Stimulated activated naive CD8-positive, alpha-beta T cell treated with anti-CD3 and anti-CD28 coated beads, Interleukin-15, amount 100 ng/mL, for 72 hours (primary cell): ENCODE measurements around the gene APOC1.
"Not testable (repeated sequence)": the region's sequence is repeated elsewhere in the genome, so short reads cannot be mapped to it uniquely, and the experiment has no call there.

Experiments used
- ATAC-seq: fragments of 150-1000 bp; cut with Tn5 transposase; 2 replicates; pipeline ENCODE4 v1.10.0; 2021; ENCODE audit warnings: mild to moderate bottlenecking, moderate library complexity
- DNase-seq, 2 donors: peaks; one replicate each; pipeline ENCODE4 v3.0.0; 2021 to 2022
- H3K27ac Mint-ChIP-seq, 2 donors: one replicate each; pipeline ENCODE4 v1.8.0; 2022; ENCODE audit warnings: mild to moderate bottlenecking in 2 of 2, mixed read lengths in 2 of 2, moderate library complexity in 2 of 2
- H3K27me3 Mint-ChIP-seq: one replicate; pipeline ENCODE4 v1.8.0; 2022; ENCODE audit warnings: mixed read lengths
- H3K4me1 Mint-ChIP-seq: one replicate; pipeline ENCODE4 v1.8.0; 2022; ENCODE audit warnings: mild to moderate bottlenecking, mixed read lengths
- H3K4me3 Mint-ChIP-seq, 2 donors: one replicate each; pipeline ENCODE4 v1.8.0; 2022; ENCODE audit warnings: mild to moderate bottlenecking in 2 of 2, mixed read lengths in 2 of 2, moderate library complexity in 1 of 2
- H3K9me3 Mint-ChIP-seq, 2 donors: one replicate each; pipeline ENCODE4 v1.8.0; 2022; ENCODE audit warnings: mixed read lengths in 2 of 2

APOC1 gene

DNA sequence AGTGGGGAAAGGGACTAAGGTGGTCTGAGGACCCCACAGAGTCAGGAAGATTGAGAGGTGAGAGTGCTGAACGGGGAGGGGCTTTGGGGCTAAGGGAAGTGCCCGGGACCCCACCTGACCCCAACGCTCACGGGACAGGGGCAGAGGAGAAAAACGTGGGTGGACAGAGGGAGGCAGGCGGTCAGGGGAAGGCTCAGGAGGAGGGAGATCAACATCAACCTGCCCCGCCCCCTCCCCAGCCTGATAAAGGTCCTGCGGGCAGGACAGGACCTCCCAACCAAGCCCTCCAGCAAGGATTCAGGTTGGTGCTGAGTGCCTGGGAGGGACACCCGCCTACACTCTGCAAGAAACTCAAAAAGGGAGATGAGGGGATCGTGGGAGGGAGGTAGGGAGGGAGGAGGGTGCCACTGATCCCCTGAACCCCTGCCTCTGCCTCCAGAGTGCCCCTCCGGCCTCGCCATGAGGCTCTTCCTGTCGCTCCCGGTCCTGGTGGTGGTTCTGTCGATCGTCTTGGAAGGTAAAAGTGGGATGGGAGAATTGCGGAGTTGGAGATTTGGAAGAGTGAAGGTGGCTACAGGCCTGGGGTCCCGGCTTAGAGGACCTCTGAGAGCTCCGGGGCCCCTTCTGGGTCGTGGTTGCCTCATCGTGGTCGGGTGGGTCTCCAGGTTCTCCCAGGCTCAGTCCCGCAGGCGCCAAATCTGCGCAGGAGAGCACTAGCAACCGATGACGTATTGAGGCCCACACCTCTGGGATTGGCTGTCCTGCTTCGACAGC, at the start of gene APOC1:
APOC1 (plus strand) TSS at position 176 of the 774 bp plus-strand sequence; CDS start at position 460, 284 bp downstream.
- ATAC-seq (peak; percentile 97), DNase-seq (peak; percentile 78 to 81)
- peak within 1 kb of the TSS; percentile 98 to 99 for H3K27ac Mint-ChIP-seq
- H3K9me3 Mint-ChIP-seq = not testable (repeated sequence)
- peaks cover 24% of the 10 kb centered on the region for H3K4me1 Mint-ChIP-seq
- peak within 1 kb of the TSS; percentile 96 to 99 for H3K4me3 Mint-ChIP-seq
- peaks cover 54% of the 10 kb centered on the region for H3K27me3 Mint-ChIP-seq

DNA sequence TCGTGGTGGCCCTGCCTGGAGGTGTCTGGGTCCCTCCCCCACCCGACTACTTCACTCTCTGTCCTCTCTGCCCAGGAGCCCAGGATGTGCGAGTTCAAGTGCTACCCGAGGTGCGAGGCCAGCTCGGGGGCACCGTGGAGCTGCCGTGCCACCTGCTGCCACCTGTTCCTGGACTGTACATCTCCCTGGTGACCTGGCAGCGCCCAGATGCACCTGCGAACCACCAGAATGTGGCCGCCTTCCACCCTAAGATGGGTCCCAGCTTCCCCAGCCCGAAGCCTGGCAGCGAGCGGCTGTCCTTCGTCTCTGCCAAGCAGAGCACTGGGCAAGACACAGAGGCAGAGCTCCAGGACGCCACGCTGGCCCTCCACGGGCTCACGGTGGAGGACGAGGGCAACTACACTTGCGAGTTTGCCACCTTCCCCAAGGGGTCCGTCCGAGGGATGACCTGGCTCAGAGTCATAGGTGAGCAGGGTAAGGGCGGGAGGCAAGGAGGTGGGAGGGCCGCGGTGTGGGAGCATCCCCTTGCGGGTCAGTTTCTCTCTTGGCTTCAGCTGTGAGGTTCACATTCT, 49.1 kb upstream of the APOC1 start:
- Mint-ChIP-seq H3K27ac (peak overlapping the region in 1 of 2 donors; percentile 28), H3K4me1 (no peaks in the 10 kb centered on the region), H3K27me3 (no peaks in the 10 kb centered on the region), H3K4me3 (no peak overlapping the region), H3K9me3 (no peaks in the 10 kb centered on the region)
- ATAC-seq (no peak), DNase-seq (no peak)

DNA sequence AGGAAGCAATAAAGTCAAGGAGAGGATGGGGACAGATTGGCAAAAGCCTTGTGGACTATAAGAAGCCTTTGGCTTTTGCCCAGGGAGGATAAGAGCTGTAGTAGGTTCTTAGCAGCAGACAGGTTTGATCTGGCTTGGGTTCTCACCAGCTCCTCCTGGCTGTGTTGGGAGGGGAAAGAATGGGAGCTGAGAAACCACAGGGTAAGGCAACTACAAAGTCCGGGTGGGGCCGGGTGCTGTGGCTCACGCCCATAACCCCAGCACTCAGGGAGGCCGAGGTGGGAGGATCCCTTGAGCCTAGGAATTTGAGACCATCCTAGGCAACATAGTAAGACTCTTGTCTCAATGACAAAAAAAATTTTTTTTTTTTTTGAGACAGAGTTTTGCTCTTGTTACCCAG, 47.7 kb upstream of the APOC1 start:
- Mint-ChIP-seq H3K4me3 (no peak overlapping the region), H3K4me1 (no peaks in the 10 kb centered on the region), H3K27ac (no peak overlapping the region), H3K9me3 (no peaks in the 10 kb centered on the region), H3K27me3 (no peaks in the 10 kb centered on the region)
- DNase-seq = no peak
- no peak for ATAC-seq

DNA sequence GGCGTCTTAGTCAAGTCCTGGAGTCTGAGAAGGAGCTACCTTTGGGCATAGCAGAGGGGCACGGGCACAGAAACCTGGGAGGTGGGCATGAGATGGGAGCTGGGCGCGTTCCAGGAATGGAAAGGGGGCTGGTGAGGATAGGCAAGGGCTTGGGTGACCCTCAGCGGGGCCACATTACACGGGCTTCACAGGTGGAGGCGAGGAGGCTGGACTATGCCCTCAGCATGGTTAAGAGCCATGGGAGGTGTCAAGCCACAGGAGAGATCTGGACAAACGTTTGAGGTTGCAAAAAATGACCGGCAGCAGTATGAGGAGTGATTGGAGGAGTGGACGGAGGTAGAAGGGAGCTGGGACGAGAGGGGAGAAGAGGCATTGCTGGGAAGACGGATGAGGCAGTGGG, 46.8 kb upstream of the APOC1 start:
- Mint-ChIP-seq H3K9me3 (no peaks in the 10 kb centered on the region), H3K27ac (peak overlapping the region; percentile 6 to 52)

DNA sequence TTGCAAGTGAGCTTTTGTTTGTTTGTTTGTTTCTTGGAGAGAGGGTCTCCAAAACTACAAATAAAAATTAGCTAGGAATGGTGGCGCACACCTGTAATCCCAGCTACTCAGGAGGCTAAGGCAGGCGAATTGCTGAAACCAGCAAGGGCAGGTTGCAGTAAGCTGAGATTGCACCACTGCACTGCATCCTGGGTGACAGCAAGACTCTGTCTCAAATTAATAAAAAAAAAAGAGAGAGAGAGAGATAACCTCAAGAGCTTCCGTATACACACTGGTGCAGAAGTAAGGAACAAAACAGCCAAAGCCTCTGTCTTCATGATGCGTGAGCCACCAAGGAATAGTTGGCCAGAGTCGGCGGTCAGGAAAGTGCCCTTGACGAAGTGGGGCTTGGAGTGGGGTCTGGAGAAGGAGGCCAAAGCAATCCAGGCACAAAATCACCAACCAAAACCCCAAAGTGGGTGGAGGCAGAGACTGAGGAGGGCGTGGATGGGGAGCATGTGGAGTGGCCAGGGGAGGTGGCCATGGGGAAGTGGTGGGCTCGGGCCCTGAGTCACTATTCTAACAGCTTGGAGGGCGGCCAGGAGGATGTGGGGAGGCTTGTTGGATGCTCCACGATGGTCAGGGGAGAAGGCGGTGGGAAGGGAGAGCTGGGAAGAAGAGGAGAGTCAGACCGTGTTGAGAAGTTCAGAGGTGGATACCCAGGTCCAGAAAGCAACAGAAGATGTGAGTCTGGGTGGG, 44.5 kb upstream of the APOC1 start:
- no peak overlapping the region for H3K4me3 Mint-ChIP-seq
- DNase-seq (no peak), ATAC-seq (no peak)

More for the DNA sequence above, 46.8 kb upstream of the APOC1 start:
- no peak overlapping the region for H3K4me3 Mint-ChIP-seq
- H3K27me3 Mint-ChIP-seq = no peaks in the 10 kb centered on the region
- ATAC-seq (no peak), DNase-seq (no peak)
- no peaks in the 10 kb centered on the region for H3K4me1 Mint-ChIP-seq

DNA sequence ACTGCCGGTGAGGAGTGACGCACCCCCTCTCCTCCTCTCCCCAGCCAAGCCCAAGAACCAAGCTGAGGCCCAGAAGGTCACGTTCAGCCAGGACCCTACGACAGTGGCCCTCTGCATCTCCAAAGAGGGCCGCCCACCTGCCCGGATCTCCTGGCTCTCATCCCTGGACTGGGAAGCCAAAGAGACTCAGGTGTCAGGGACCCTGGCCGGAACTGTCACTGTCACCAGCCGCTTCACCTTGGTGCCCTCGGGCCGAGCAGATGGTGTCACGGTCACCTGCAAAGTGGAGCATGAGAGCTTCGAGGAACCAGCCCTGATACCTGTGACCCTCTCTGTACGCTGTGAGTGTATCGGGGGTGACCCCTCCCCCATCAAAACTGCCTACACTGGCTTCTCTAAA, 42.6 kb upstream of the APOC1 start:
- peaks cover 12% of the 10 kb centered on the region for H3K4me1 Mint-ChIP-seq
- ATAC-seq = no peak
- H3K27me3 Mint-ChIP-seq = no peaks in the 10 kb centered on the region

More for the DNA sequence above, 44.5 kb upstream of the APOC1 start:
- Mint-ChIP-seq H3K4me1 (no peaks in the 10 kb centered on the region), H3K9me3 (no peaks in the 10 kb centered on the region), H3K27ac (peak overlapping the region in 1 of 2 donors; percentile 36), H3K27me3 (no peaks in the 10 kb centered on the region)

DNA sequence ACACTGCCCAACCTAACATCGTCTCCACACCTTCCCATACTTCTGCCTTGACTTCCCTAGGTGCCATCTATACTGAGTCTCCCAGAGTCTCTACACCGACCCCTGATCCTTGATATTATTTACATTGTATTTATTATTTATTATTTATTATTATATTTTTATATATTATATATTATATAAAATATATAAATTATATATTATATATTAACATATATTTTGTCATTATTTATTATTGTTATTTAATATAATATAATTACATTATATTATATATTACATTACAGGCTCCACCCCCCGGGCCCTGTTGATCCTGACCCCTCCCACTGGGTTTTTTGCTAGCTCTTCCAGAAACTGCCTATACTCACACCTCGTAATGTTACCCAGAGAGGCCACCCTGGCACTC, 41.7 kb upstream of the APOC1 start:
- DNase-seq = no peak
- Mint-ChIP-seq H3K4me1 (peaks cover 20% of the 10 kb centered on the region), H3K27ac (no peak overlapping the region), H3K9me3 (no peaks in the 10 kb centered on the region), H3K4me3 (no peak overlapping the region), H3K27me3 (no peaks in the 10 kb centered on the region)
- no peak for ATAC-seq

More for the DNA sequence above, 42.6 kb upstream of the APOC1 start:
- DNase-seq = no peak
- H3K4me3 Mint-ChIP-seq = no peak overlapping the region
- no peak overlapping the region for H3K27ac Mint-ChIP-seq
- H3K9me3 Mint-ChIP-seq = no peaks in the 10 kb centered on the region

DNA sequence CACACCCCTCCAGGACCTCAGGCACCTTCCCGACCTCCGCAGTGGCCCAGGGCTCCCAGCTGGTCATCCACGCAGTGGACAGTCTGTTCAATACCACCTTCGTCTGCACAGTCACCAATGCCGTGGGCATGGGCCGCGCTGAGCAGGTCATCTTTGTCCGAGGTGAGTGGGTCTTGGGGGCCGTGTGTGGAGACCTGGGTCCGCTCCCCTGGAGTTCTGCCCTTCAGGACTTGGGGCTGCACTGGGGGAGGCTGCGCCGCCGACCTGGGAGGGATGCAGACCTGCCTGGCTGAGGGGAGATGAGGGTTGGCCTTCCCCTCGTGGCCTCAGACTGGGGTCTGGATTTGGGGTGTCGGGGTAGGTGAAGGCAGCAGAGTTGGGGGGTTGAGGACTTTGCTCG, 40.1 kb upstream of the APOC1 start:
- peaks cover 20% of the 10 kb centered on the region for H3K4me1 Mint-ChIP-seq
- H3K27ac Mint-ChIP-seq = no peak overlapping the region
- H3K4me3 Mint-ChIP-seq = no peak overlapping the region
- ATAC-seq = no peak
- no peak for DNase-seq
- H3K27me3 Mint-ChIP-seq = no peaks in the 10 kb centered on the region
- H3K9me3 Mint-ChIP-seq = no peaks in the 10 kb centered on the region

DNA sequence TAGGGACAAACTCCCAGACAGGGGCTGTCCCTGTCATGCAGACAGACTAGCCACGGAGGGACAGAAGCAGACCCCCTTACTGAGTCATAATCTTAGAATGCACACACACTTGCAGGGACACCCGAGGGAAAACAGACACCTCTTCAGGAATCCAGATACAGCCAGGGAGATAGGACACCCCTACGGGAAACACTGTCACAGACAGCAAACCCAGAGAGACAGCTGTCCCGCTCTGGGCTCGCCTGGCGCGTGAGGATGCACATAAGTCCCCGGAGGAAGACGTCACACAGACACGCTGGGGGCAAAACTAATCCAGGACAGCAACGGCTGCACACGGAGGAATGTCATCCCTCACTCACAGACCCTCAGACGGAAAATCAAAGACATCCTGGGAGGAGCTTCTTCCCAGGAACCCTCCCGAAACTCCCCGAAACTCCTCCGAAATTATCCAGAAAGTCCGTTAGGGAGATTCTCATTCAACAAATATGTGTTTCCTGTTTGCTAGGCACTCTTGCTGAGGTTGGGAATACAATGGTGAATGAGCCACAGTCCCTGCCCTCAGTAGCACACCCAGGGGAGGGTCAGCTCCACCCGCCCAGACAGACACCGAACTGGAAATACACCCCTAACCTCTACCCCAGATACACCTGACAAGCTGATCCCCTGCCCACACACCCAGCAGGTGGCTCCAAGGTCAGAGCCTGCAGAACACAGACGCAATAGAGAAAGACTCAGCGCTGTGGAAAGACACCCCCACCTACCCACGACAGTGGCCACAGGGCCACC, 38.5 kb upstream of the APOC1 start:
- no peak overlapping the region for H3K27ac Mint-ChIP-seq
- no peaks in the 10 kb centered on the region for H3K27me3 Mint-ChIP-seq
- no peak overlapping the region for H3K4me3 Mint-ChIP-seq
- no peaks in the 10 kb centered on the region for H3K9me3 Mint-ChIP-seq
- no peak for DNase-seq
- H3K4me1 Mint-ChIP-seq = peaks cover 20% of the 10 kb centered on the region
- no peak for ATAC-seq

DNA sequence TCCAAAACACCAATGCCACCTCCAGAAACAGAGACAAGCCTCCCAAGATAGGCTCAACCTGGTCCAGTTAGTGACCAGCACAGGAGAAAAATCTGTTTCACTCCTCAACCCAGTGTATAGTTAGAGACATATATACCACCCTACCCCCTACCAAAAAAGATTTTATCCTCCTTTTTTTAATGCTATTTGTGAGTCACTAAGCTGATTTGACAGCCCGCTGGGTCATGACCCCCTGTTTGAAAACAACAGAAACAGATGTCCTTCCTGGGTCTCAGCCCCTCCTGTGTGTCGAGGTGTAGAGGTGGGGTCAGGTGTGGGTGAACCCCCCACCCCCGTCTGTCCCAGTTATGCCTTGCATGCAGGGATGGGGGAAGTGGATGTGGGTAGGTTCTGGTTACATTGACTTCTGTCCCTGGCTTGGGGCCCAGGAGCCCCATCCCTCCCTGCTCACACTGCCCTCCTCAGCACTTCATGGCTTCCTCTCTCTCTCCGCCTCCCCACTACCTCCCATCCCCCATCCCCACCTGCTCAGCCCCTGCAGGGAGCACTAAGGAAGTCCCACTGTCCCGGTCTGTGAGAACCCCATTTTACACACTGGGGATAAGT, 37.4 kb upstream of the APOC1 start:
- Mint-ChIP-seq H3K4me3 (no peak overlapping the region), H3K27ac (peak overlapping the region; percentile 69 to 73), H3K27me3 (no peaks in the 10 kb centered on the region), H3K9me3 (no peaks in the 10 kb centered on the region), H3K4me1 (peaks cover 20% of the 10 kb centered on the region)
- DNase-seq (no peak), ATAC-seq (peak; percentile 69)

DNA sequence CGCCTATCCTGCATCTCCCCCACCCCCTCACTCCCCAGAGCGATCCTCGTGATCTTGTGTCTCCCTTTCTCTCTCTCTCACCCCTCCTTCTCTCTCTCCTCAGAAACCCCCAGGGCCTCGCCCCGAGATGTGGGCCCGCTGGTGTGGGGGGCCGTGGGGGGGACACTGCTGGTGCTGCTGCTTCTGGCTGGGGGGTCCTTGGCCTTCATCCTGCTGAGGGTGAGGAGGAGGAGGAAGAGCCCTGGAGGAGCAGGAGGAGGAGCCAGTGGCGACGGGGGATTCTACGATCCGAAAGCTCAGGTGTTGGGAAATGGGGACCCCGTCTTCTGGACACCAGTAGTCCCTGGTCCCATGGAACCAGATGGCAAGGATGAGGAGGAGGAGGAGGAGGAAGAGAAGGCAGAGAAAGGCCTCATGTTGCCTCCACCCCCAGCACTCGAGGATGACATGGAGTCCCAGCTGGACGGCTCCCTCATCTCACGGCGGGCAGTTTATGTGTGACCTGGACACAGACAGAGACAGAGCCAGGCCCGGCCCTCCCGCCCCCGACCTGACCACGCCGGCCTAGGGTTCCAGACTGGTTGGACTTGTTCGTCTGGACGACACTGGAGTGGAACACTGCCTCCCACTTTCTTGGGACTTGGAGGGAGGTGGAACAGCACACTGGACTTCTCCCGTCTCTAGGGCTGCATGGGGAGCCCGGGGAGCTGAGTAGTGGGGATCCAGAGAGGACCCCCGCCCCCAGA, 36.1 kb upstream of the APOC1 start:
- no peak overlapping the region for H3K4me3 Mint-ChIP-seq
- no peaks in the 10 kb centered on the region for H3K9me3 Mint-ChIP-seq
- no peaks in the 10 kb centered on the region for H3K27me3 Mint-ChIP-seq
- H3K4me1 Mint-ChIP-seq = peaks cover 20% of the 10 kb centered on the region
- no peak for DNase-seq
- ATAC-seq = no peak
- peak overlapping the region in 1 of 2 donors; percentile 90 for H3K27ac Mint-ChIP-seq

DNA sequence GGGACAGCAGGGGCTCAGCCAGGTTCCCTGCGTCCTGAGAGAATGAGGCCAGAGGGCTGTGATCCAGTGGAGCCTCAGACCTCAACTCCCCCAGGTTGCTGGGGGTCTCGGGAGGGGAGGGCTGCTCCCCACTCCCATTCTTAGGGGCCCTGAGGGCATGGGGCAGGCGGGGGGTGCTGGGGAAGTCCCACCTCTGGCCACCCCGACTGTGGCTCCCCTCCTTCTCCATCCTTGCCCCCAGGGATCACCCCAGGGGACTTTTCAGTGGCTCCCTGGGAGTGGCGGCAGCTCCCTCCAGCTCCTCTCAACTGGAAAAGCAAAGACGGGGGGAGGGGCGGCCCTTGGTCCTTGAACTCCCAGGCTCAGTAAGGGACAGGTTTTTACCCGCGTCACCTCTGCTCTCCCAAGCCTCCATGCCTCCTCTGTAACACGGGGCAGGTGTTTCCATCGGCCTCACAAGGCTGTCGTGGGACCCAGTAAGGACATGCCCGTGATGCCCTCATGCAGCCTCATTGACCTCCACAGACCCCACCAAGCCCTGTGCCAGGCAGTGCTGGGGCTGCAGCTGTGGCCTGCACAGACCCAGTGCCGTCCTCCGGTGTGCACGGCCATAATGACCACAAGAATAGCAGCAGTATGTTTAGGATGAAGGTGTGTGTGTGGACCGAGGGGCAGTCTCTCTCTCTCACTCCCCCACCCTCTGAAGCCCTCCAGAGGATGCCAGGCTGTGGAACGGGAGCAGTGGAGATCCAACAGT, 34.9 kb upstream of the APOC1 start:
- peaks cover 20% of the 10 kb centered on the region for H3K4me1 Mint-ChIP-seq
- H3K27ac Mint-ChIP-seq = peak overlapping the region in 1 of 2 donors; percentile 75
- no peaks in the 10 kb centered on the region for H3K27me3 Mint-ChIP-seq
- H3K4me3 Mint-ChIP-seq = no peak overlapping the region
- no peak for DNase-seq
- ATAC-seq = no peak
- no peaks in the 10 kb centered on the region for H3K9me3 Mint-ChIP-seq

DNA sequence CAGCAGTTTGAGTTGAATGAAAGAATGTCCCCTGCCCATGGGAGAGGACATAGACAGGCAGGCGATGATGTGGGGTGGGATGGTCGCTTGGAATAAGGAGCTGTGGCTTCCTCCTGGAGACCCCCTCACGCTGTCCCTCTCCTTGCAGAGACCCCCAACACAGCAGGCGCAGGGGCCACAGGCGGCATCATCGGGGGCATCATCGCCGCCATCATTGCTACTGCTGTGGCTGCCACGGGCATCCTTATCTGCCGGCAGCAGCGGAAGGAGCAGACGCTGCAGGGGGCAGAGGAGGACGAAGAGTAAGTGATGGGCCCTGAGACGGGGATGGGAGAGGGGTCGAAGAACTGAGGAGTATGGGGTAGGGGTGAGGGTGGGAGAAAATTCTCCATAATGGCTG, 32.3 kb upstream of the APOC1 start:
- Mint-ChIP-seq H3K4me3 (no peak overlapping the region), H3K27ac (no peak overlapping the region), H3K27me3 (no peaks in the 10 kb centered on the region), H3K4me1 (peaks cover 5% of the 10 kb centered on the region), H3K9me3 (no peaks in the 10 kb centered on the region)
- DNase-seq (no peak), ATAC-seq (no peak)
